Caco-2 (cell line): ENCODE measurements around the gene PADI4. TPM values are rescaled to one million over a fixed set of nuclear protein-coding genes. Genes with fewer than 3 reads are reported as not detected.

ENCODE experiments used
- BruUV-seq: library from RNA; stranded (reverse); fragments of 400-500 nt; replicated peaks from 2 replicates; lab custom pipeline; 2021; lab: Mats Ljungman, UMichigan
- CTCF ChIA-PET: fragments of 300-600 bp; sonication (Branson Sonifier 250); formaldehyde crosslinking; loops from one replicate; lab custom pipeline; 2022; ENCODE audit warnings: antibody characterized with exemption; lab: Charles Lee
- POLR2A ChIA-PET: fragments of 300-600 bp; sonication (Branson Sonifier 250); formaldehyde crosslinking; loops from one replicate; lab custom pipeline; 2022; ENCODE audit warnings: antibody characterized with exemption; lab: Charles Lee
- DNase-seq, 2 experiments: peaks; one replicate each; pipeline versions ENCODE4 v3.0.0 to v3.0.0-alpha.2; 2020 to 2022
- H3K27me3 ChIP-seq: replicated peaks from 2 replicates; pipeline ENCODE4 v1.6.0; 2011; ENCODE audit warnings: low read length; ENCODE audit not compliant: control insufficient read depth, insufficient read depth
- H3K36me3 ChIP-seq: 2 replicates; pipeline ENCODE4 v1.5.1; 2011; ENCODE audit warnings: low read length; ENCODE audit not compliant: control insufficient read depth, insufficient read depth
- H3K4me1 ChIP-seq: fragments of 250-450 bp; sonication (Bioruptor Pico); 2 replicates; pipeline ENCODE4 v1.5.1; 2020; ENCODE audit warnings: mild to moderate bottlenecking
- H3K4me3 ChIP-seq: 2 replicates; pipeline ENCODE4 v1.5.1; 2011; ENCODE audit warnings: low read depth, mild to moderate bottlenecking, control low read depth, low read length
- H3K9me3 ChIP-seq: fragments of 250-450 bp; sonication (Bioruptor Pico); 2 replicates; pipeline ENCODE4 v1.5.1; 2020; ENCODE audit warnings: mild to moderate bottlenecking, moderate library complexity
- H3K27ac Mint-ChIP-seq: one replicate; pipeline ENCODE4 v1.8.0; 2022; ENCODE audit warnings: mixed read lengths; ENCODE audit not compliant: unreplicated experiment
- H3K27me3 Mint-ChIP-seq: one replicate; pipeline ENCODE4 v1.8.0; 2022; ENCODE audit warnings: mixed read lengths; ENCODE audit not compliant: insufficient read depth, unreplicated experiment
- H3K36me3 Mint-ChIP-seq: one replicate; pipeline ENCODE4 v1.8.0; 2022; ENCODE audit warnings: mild to moderate bottlenecking, mixed read lengths; ENCODE audit not compliant: insufficient read depth, unreplicated experiment
- H3K4me1 Mint-ChIP-seq: one replicate; pipeline ENCODE4 v1.8.0; 2022; ENCODE audit warnings: low read depth, mixed read lengths; ENCODE audit not compliant: unreplicated experiment
- H3K4me3 Mint-ChIP-seq: one replicate; pipeline ENCODE4 v1.8.0; 2022; ENCODE audit warnings: mild to moderate bottlenecking, moderate library complexity, mixed read lengths; ENCODE audit not compliant: unreplicated experiment
- H3K9me3 Mint-ChIP-seq: one replicate; pipeline ENCODE4 v1.8.0; 2022; ENCODE audit warnings: mixed read lengths; ENCODE audit not compliant: unreplicated experiment
- CTCF ChIP-seq, 2 experiments: fragments of 200-600 bp in 1 of 2; IDR thresholded peaks; 1 replicate in 1 of 2; 2 replicates in 1 of 2; pipeline versions ENCODE4 v1.5.1 to v1.8.0; 2011 to 2022; ENCODE audit warnings: antibody characterized with exemption in 1 of 2, control low read depth in 1 of 2, inconsistent platforms in 1 of 2, low read depth in 1 of 2, low read length in 1 of 2, mild to moderate bottlenecking in 1 of 2, moderate library complexity in 1 of 2; ENCODE audit not compliant: insufficient read depth in 1 of 2, severe bottlenecking in 1 of 2, unreplicated experiment in 1 of 2
- intact Hi-C: fragments of 100-400 bp; cut with micrococcal nuclease; formaldehyde crosslinking; loops from one replicate; pipeline ENCODE4 v1.10.0; 2022; ENCODE audit not compliant: unreplicated experiment
- total RNA-seq: library from RNA; stranded (reverse); gene quantifications from 2 replicates; pipeline ENCODE4 v1.2.3, GENCODE V29; 2022

Gene PADI4
- total RNA-seq, 1 experiment from 2014 or later = not detected

GRCh38 chr1:17370618-17371017, 62.6 kb downstream of the PADI4 start:
- Histone ChIP-seq H3K9me3 (no peaks in the 10 kb centered on the region), H3K27me3 (no peaks in the 10 kb centered on the region), H3K4me3 (no peak overlapping the region), H3K4me1 (no peaks in the 10 kb centered on the region), H3K36me3 (no peaks in the 10 kb centered on the region)
- DNase-seq = no peak
- no peak overlapping the region for H3K4me3 Mint-ChIP-seq
- TF ChIP-seq CTCF (IDR thresholded peaks at IDR 0.05; ENCODE audit: insufficient read depth in 1 of 2, low read depth in 1 of 2, low read length in 1 of 2, severe bottlenecking in 1 of 2, unreplicated experiment in 1 of 2) = peak; percentile 27 to 38
- no peaks in the 10 kb centered on the region for H3K36me3 Mint-ChIP-seq
- intact Hi-C loops = no loop called here
- CTCF ChIA-PET = no interaction called here
- H3K9me3 Mint-ChIP-seq = no peaks in the 10 kb centered on the region
- H3K4me1 Mint-ChIP-seq = no peaks in the 10 kb centered on the region
- H3K27me3 Mint-ChIP-seq = peaks cover 9% of the 10 kb centered on the region
- POLR2A ChIA-PET = interaction anchor here (0.7 kb wide), 1 partner anchor 21 kb away, joined by 4 read pairs; no protein-coding TSS in a partner anchor
- H3K27ac Mint-ChIP-seq = no peak overlapping the region
- BruUV-seq = no TSS peak

- intact Hi-C loops = no loop called here
- H3K36me3 ChIP-seq = no peaks in the 10 kb centered on the region
- H3K4me3 ChIP-seq = no peak within 1 kb of the TSS
- ChIA-PET POLR2A (no interaction called here), CTCF (interaction anchor here (0.6 kb wide), 1 partner anchor 58 kb away, joined by 5 read pairs; no protein-coding TSS in a partner anchor)
- H3K36me3 Mint-ChIP-seq = no peaks in the 10 kb centered on the region
- no peak for DNase-seq
- no peak within 1 kb of the TSS for H3K4me3 Mint-ChIP-seq
- H3K27me3 Mint-ChIP-seq = peaks cover 6% of the 10 kb centered on the region
- H3K27ac Mint-ChIP-seq = no peak within 1 kb of the TSS
- H3K9me3 ChIP-seq = no peaks in the 10 kb centered on the region
- no peaks in the 10 kb centered on the region for H3K27me3 ChIP-seq
- BruUV-seq = no TSS peak
- TF ChIP-seq CTCF (IDR thresholded peaks at IDR 0.05; ENCODE audit: insufficient read depth in 1 of 2, low read depth in 1 of 2, low read length in 1 of 2, severe bottlenecking in 1 of 2, unreplicated experiment in 1 of 2) = no peak
- H3K4me1 ChIP-seq = no peaks in the 10 kb centered on the region
- H3K4me1 Mint-ChIP-seq = no peaks in the 10 kb centered on the region
- no peaks in the 10 kb centered on the region for H3K9me3 Mint-ChIP-seq
These were observed 63.9 kb downstream of the PADI4 start, which contains the start of gene PADI6 for GRCh38 chr1:17371896-17372295. TSS of gene PADI6 (plus strand) at chr1:17372196. CDS start at chr1:17372246, 50 bp downstream.

- ChIA-PET CTCF (no interaction called here), POLR2A (no interaction called here)
- Histone ChIP-seq H3K4me1 (no peaks in the 10 kb centered on the region), H3K9me3 (no peaks in the 10 kb centered on the region), H3K36me3 (no peaks in the 10 kb centered on the region), H3K27me3 (no peaks in the 10 kb centered on the region), H3K4me3 (no peak overlapping the region)
- intact Hi-C loops = no loop called here
- H3K36me3 Mint-ChIP-seq = peaks cover 5% of the 10 kb centered on the region
- no peak overlapping the region for H3K4me3 Mint-ChIP-seq
- no peak overlapping the region for H3K27ac Mint-ChIP-seq
- TF ChIP-seq CTCF (IDR thresholded peaks at IDR 0.05; ENCODE audit: insufficient read depth in 1 of 2, low read depth in 1 of 2, low read length in 1 of 2, severe bottlenecking in 1 of 2, unreplicated experiment in 1 of 2) = no peak
- H3K9me3 Mint-ChIP-seq = no peaks in the 10 kb centered on the region
- peaks cover 7% of the 10 kb centered on the region for H3K27me3 Mint-ChIP-seq
- no peak for DNase-seq
- H3K4me1 Mint-ChIP-seq = no peaks in the 10 kb centered on the region
- no TSS peak for BruUV-seq
These were observed 65.0 kb downstream of the PADI4 start for GRCh38 chr1:17372955-17373354.
